Cortex of kidney (tissue), 1 donor: ENCODE results near the gene CRHBP.
"Not testable (repeated sequence)": the region's sequence is repeated elsewhere in the genome, so short reads cannot be mapped to it uniquely, and the experiment has no call there.

Experiments
- DNase-seq: peaks from one replicate; lab custom pipeline; 2025; lab: John Stamatoyannopoulos, UW

CRHBP gene

DNA sequence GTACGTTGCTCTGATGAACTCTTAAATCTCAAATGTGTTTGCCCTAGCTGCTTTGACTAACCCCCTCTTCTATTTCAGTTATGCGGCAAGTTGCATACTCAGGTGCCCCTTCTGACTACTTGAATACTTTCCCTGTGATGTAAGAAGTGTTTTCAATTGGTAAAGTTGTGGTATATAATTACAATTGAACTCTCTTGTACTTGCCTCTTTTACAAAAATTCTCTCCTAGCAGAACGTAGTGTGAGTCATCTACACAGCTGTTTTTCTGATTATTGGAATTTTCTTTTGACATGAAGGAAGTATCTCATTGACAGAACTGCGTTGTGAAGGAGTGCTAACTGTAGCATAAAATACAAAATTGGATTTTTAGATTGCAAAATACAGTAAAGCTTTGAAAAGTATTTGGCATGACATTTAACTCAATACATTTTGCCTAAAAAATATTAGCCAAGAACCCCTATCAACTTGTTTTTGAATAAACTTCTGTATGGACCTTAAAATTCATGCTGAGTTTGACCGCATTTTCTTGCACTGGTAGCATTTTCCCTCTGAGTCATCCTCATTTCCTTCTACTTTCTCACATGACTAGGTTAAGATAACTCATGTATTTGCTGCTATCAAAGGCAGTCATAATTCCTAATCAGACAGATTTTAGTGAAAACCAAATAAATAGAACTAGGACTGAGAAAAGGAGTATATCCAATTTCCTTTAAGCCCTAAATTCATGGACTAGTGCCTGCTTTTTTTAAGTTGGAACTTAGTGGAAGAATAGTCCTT, 6.3 kb downstream of the CRHBP start:
- no peak for DNase-seq

- no peak for DNase-seq
These were observed 7.3 kb downstream of the CRHBP start for GRCh38 chr5:76960004-76960625.

- no peak for DNase-seq
These were observed 11.2 kb downstream of the CRHBP start for GRCh38 chr5:76964060-76964459.

DNA sequence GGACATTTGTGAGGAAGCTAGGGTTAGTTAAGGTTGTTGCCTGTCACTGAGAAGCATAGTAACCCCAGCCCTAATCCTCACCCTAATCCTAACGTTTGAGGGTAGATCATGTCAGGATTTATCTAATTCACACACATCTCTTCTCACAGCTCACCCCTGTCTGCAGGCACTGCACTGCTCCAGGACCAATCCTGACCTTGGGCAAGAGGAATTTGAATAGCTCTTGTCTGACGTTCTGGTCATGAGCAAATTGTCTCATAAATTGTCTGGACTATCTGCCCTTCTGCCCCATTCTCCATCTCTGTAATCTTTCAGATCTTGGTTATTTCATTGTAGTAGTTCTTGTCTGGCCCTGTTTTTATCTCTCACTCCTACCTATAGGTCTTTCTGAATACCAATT, 18.7 kb downstream of the CRHBP start:
- no peak for DNase-seq

GRCh38 chr5:76972689-76973088, 19.8 kb downstream of the CRHBP start:
- DNase-seq: no peak

- no peak for DNase-seq
These were observed 21.9 kb downstream of the CRHBP start for GRCh38 chr5:76974785-76975184.

- DNase-seq: no peak
These were observed 26.0 kb downstream of the CRHBP start for GRCh38 chr5:76978869-76979268.

GRCh38 chr5:76980518-76981144, 27.8 kb downstream of the CRHBP start:
- no peak for DNase-seq

- DNase-seq: no peak
These were observed 29.6 kb downstream of the CRHBP start for GRCh38 chr5:76982450-76982849.

GRCh38 chr5:76983468-76983867, 30.6 kb downstream of the CRHBP start:
- DNase-seq: no peak

- no peak for DNase-seq
These were observed 34.1 kb downstream of the CRHBP start for GRCh38 chr5:76986825-76987526.

GRCh38 chr5:76990899-76991459, 38.1 kb downstream of the CRHBP start:
- DNase-seq: no peak

DNA sequence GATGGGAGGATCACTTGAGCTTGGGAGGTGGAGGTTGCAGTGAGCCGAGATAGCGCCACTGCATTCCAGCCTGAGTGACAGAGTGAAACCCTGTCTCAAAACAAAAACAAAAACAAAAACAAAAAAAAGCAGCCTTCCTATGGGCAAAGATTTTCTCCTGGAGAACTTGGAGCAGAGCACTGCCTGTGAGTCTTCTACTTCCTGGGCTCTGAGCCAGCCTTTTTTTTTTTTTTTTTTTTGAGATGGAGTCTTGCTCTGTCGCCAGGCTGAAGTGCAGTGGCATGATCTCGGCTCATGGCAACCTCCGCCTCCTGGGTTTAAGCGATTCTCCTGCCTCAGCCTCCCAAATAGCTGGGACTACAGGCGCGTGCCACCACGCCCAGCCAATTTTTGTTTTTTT, 40.6 kb downstream of the CRHBP start:
- not testable (repeated sequence) for DNase-seq

GRCh38 chr5:76994337-76994736, 41.5 kb downstream of the CRHBP start:
- no peak for DNase-seq

DNA sequence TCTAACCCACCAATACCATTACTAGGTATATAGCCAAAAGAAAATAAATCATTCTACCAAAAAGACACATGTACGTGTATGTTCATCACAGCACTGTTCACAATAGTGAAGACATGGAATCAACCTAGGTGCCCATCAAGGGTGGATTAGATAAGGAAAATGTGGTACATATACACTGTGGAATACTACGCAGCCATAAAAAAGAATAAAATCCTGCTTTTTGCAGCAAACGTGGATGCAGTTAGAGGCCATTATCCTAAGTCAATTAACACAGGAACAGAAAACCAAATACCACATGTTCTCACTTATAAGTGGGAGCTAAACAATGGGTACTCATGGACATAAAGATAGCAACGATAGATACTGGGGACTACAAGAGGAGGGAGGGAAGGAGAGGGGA, 45.4 kb downstream of the CRHBP start:
- not testable (repeated sequence) for DNase-seq

- DNase-seq: no peak
These were observed 46.6 kb downstream of the CRHBP start for GRCh38 chr5:76999451-76999850.

DNA sequence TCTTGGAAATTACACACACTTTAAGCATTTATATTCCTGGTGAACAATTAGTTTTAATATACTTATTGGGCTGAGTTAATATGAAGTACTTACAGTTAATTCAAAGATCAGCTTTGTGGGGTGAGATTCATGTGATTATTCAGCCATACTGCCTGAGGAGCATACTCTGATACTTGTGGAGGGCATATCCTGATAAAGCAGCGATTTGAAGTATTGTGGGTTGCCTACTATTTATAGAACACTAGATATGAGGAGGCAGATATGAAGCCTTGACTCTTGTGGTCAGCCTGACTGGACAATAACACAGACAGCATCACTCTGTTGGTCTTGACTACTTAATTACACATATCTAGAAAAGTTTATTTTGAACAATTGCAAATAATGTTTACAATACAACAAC, 50.4 kb downstream of the CRHBP start:
- no peak for DNase-seq

DNA sequence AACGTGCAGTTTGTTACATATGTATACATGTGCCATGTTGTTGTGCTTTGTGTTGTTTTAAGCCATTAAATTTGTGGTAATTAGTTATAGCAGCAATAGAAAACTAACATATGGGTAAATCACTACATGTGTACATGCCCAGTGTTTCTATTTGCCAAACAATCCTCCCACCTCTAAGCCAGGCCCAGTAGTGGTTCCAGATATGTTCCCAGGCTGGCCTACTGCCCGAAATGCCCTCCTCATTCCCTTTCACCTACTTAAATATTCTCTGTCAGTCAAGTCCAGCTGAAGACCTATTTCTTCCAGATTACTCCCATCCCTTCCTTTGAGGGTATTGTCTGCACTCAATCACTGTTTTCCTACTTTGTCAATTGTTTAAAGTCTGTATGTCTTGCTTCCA, 53.3 kb downstream of the CRHBP start:
- DNase-seq: no peak

- DNase-seq: no peak
These were observed 55.6 kb downstream of the CRHBP start for GRCh38 chr5:77008413-77008812.

DNA sequence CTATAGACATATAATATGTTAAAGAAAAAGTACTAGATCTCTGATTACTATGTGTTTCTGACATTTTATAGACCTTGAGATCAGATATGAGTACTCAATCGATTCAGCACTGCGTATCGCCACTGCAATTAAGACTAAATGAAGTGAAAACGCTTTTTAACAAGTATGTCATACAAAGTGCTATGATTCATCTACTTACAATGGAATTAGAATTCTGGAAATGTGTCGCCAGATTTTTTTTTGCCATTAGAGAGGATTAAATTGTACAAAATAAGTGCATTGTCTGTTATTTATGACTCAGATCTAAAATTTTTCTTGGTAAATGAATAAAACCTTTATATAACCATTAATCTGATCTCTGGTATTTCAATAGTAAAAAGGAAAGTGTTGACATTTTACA, 57.4 kb downstream of the CRHBP start:
- DNase-seq: no peak

DNA sequence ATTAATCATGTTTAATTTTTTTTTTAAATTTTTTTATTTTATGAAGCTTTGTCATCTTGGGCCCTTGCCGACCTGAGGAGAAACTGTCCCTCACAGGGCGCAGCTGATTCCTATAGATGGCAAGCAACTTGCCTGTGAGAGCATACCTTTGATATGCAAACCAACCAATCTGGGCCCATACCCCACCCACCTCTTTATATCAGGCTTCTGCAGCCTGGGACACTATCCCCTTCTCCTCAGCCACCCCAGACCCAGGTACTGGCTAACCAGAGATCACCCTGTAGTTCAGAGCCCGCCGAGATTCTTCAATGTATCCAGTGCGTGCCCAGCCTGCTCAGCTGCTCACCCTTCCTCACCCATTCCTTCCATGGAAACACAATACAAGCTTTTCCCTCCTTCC, 58.7 kb downstream of the CRHBP start:
- no peak for DNase-seq

- DNase-seq: no peak
These were observed 59.8 kb downstream of the CRHBP start for GRCh38 chr5:77012601-77013000.
